Stimulated activated CD8-positive, alpha-beta memory T cell treated with anti-CD3 and anti-CD28 coated beads, Interleukin-12 subunit alpha, Interleukin-12 subunit beta, amount 100 ng/mL, for 1 hour (primary cell): ENCODE results near the gene SUGCT.
"Not testable (repeated sequence)": the region's sequence is repeated elsewhere in the genome, so short reads cannot be mapped to it uniquely, and the experiment has no call there.

Experiments
- DNase-seq: peaks from one replicate; pipeline ENCODE4 v3.0.0-alpha.2; 2020; ENCODE audit warnings: low read depth

The SUGCT gene

GRCh38 chr7:40134428-40135316 is at the start of gene SUGCT, which contains the start of gene MPLKIP:
Gene SUGCT (plus strand): TSS chr7:40135005.
Gene MPLKIP (minus strand): TSS chr7:40134622. CDS start chr7:40134567, 55 bp downstream.
- peak; percentile 78 for DNase-seq

- no peak for DNase-seq
These were observed 42.6 kb upstream of the SUGCT start for GRCh38 chr7:40092182-40092581.

GRCh38 chr7:40093631-40094350 is 41.0 kb upstream of the SUGCT start:
- DNase-seq: no peak

GRCh38 chr7:40095230-40095629 is 39.6 kb upstream of the SUGCT start:
- DNase-seq: no peak

GRCh38 chr7:40095695-40096327 is 39.0 kb upstream of the SUGCT start:
- no peak for DNase-seq

GRCh38 chr7:40097728-40098127 is 37.1 kb upstream of the SUGCT start:
- DNase-seq: no peak

- no peak for DNase-seq
These were observed 36.0 kb upstream of the SUGCT start for GRCh38 chr7:40098810-40099209.

GRCh38 chr7:40099837-40100236 is 35.0 kb upstream of the SUGCT start:
- no peak for DNase-seq

- no peak for DNase-seq
These were observed 33.6 kb upstream of the SUGCT start for GRCh38 chr7:40101201-40101600.

- DNase-seq: no peak
These were observed 31.9 kb upstream of the SUGCT start for GRCh38 chr7:40102897-40103296.

- DNase-seq: no peak
These were observed 28.8 kb upstream of the SUGCT start for GRCh38 chr7:40105879-40106473.

- DNase-seq: no peak
These were observed 18.9 kb upstream of the SUGCT start for GRCh38 chr7:40115936-40116335.

- DNase-seq: not testable (repeated sequence)
These were observed 17.6 kb upstream of the SUGCT start for GRCh38 chr7:40117199-40117598.

- not testable (repeated sequence) for DNase-seq
These were observed 16.6 kb upstream of the SUGCT start for GRCh38 chr7:40118201-40118600.

GRCh38 chr7:40120020-40120419 is 14.8 kb upstream of the SUGCT start:
- DNase-seq: no peak

GRCh38 chr7:40122100-40122939 is 12.5 kb upstream of the SUGCT start:
- DNase-seq: not testable (repeated sequence)

GRCh38 chr7:40122940-40123254 is 11.9 kb upstream of the SUGCT start:
- DNase-seq: no peak

GRCh38 chr7:40133561-40134427 is 1.0 kb upstream of the SUGCT start:
- no peak for DNase-seq

GRCh38 chr7:40135317-40135610 is 459 bp downstream of the SUGCT start:
- DNase-seq: no peak

GRCh38 chr7:40137563-40137962 is 2.8 kb downstream of the SUGCT start:
- no peak for DNase-seq

GRCh38 chr7:40138973-40139372 is 4.2 kb downstream of the SUGCT start:
- DNase-seq: no peak
